ENCODE results near the gene NCDN.

NCDN gene

DNA sequence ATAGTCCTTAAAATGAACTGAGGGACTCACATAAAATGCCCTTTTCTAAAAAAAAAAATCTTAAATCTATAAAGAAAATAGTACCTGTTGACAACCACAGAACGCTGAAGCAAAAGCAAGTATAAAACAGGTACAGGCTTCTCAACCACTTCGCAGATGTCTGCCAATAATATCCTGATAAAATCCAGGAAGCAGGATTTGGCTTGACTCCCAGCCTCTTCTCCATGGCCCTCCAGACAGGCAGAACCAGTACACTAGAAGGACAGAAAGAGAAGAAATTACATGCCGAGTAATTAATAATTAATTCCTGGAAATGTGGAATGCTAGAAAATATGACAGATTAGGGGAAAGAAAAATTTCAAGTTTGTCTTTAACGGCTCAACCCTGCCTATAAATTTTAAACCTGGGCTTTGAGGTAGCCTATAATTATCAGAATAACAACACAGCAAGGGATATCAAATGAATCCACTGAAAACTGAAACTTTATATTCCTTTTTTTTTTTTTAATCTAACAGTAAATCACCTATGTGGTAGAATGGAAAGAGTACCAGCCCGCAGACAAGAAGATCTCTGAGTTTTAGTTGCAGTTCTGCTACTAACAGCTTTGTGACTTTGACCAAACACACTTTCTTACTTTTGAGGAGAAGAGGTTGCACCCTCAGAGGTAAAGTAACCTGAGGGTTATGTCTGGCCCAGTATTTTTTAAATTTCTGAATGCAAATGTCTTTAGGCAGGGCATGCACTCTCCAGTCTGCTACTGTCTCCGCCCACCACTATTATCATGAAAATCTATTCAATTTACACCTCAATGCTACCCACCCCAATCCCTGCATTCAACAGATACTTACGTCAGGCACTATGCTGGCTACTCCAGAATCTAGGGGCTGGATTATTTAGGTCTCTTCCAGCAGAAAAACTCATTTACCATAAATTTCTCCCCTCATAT lies 3.1 kb upstream of the NCDN start:
- in situ Hi-C loops (cut with HindIII; ENCODE audit: low sequenced_read_pairs), result no loop called here

DNA sequence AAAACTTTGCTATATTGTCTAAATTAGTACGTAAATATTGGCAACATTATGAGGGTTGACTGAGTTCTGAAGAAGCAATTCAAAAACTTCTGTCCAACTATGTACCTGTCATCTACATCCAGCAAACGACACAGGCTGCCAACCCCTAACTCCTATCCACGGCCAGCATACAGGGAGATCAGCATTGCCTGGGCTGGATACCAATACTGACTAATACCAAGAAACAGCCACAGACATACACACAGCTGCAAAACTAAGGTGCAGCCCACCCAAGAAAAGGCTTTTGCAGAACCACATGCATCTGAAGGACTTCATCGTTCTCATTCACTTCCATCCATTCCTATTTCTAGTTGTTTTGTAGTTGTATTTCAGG lies 2.4 kb upstream of the NCDN start:
- in situ Hi-C loops (cut with HindIII; ENCODE audit: low sequenced_read_pairs), result no loop called here

DNA sequence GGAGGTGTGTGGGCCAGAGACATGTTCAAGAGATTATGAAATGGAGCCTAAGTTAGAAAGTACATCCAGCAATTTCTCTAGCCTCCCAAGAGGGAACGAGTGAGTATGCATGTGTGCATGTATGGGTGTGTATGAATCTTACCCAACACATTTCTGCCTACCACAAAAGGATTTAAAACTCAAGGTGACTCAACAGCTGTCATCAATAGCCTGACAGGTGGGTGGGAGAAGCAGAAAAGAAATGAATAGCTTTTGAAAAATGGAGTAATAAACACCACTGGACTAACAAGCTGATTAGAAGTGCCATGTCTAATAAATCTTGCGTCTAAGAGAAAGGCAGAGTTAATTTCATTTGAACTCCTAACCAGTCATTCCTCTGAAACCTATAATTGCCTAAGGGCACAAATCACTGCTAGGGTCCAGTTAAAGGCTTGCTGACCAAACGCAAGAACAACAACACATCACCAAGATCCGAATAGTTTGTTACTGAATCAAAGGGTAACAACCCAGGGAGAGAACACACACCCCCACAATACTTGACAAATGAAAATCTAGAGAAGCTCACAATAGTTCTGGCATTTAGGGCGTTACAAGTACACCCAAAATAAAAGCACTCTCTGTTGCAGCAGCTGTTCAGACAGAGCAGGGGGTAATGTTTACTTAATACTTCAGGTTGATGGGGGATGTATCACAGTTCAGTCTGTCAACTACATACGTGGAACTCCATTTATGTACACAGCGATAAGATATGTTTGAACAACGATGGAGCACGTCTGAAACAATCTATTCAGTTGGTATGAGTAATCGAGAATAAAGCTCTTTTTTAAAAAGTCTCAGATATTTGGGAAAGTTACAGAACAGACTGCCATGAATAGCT lies 1.8 kb upstream of the NCDN start:
- in situ Hi-C loops (cut with HindIII; ENCODE audit: low sequenced_read_pairs), result no loop called here

DNA sequence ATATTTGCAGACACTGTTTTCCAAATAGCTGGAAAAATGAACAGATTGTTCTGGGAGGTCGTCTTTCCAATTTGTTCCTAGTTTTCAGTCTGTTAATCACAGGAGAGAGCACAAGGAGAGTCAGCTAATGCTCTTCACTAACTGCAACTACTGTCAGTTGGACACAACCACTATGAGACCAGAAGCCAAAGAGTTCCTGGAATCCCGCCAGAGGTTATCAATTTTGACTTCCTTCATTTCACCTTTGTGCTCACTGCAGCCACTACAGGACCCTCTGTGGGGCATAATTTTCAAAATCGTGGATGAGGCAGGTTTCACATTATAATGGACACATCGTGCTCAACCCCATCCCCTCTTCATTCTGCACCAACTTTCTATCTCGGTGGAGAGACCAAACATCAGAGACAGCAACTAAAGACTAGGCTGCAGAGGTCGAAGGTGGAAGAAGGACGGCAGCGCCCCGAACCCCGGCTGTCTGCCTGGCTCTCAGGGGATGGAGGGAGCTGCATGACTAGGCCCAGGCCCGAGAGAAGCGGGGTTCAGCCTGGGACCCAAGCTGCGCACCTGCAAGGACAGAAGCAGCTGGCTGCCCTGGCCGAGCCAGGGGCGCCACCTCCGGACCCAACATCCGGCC lies 998 bp upstream of the NCDN start:
- in situ Hi-C loops (cut with HindIII; ENCODE audit: low sequenced_read_pairs), result no loop called here

DNA sequence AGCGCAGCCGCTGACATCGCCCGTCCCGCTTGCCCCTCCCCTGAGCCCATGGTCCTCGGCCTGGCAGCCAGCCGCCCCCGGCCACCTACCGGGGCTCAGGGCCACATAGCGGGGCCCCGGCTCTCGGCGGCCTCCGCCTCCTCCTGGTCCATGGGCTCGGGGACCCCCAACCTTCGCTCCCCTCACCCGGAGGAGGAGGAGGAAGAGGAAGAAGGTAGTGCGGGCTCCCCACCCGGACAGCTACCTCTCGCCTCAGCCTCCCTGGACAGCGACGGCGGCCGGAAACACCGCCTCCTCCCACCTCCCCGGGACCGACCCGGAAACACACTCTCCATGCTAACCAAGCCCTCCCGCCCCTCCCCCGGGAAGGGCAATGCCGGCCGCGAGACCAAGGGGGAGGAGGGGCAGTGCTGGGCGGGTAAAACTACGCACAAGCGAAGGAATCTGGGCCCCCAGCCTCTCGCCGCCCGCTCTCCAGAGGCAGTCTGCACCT lies 435 bp upstream of the NCDN start, which contains the start of gene KIAA0319L:
KIAA0319L (minus strand) TSS at position 286 of the 493 bp plus-strand sequence. CDS start 2,912 bp downstream, outside the sequence.
- in situ Hi-C loops (cut with HindIII; ENCODE audit: low sequenced_read_pairs), result no loop called here

DNA sequence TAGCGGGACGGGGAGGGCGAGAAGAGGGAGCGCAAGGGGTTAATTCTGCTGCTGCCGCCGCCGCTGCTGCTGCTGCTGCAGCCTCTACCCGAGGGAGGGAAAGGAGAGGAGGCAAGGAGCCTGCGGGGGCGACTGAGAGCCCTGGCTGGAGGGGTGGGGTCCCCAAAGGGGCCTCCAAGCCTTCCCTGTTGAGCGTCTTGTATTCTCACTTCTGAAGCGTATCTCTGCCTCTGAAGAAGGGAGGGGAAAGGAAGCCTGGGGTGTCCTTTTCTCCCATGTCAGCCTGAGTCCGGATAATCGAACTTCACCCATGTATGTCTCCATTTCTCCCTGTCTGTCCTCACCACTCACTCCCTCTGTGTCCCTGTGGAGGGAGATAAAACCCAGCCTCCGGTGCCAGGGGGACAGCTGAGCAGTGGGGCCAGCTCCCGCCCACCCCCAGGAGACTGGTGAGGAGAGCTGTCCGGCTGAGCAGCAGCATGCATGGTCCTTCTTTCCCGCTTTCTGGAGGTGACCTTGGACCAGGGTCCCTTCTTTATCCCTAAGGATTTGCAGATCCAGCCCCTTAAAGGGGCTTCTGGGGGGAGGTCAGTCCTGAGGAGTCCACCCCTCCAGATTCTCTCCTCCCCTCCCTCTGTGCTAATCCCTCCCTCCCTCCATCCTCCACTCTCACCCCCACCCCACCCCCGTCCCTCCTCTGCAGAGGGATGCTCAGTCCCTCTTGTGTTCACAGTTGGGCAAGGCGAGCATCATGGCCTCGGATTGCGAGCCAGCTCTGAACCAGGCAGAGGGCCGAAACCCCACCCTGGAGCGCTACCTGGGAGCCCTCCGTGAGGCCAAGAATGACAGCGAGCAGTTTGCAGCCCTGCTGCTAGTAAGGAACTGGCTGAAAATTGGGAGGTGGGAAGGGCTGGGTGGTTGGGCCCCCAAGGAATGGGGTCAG lies 1.0 kb downstream of the NCDN start:
- in situ Hi-C loops (cut with HindIII; ENCODE audit: low sequenced_read_pairs), result no loop called here

DNA sequence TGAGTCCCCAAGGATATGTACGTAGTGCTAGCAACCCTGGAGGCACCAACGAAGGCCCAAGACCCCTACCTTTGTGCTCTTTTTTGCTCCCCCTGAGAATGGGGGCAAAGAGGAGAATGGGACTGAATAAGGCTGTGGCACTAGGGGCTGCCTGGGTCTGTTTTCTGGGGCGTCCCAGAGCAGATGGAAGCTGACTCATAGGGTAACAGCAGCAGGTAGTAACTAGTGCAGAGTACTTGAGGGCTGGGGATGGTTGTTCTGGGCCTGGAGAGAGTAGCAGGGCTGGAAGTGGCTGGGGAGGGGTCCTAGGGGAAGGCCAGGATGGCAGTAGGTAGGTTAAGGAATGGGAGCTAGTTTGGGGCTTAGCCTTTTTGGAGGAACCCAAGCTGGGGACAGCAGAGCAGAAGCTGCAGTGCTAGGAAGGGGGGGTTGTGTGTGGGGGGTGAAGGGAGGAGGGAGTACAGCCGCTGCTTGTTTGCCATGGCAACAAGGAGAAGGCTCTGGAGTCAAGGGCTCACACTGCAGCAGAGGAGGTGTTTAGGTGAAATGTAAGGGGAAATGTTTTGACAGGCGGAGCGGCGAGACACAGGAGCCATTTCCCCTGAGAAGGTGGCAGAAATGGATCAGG lies 1.8 kb downstream of the NCDN start:
- in situ Hi-C loops (cut with HindIII; ENCODE audit: low sequenced_read_pairs), result no loop called here

DNA sequence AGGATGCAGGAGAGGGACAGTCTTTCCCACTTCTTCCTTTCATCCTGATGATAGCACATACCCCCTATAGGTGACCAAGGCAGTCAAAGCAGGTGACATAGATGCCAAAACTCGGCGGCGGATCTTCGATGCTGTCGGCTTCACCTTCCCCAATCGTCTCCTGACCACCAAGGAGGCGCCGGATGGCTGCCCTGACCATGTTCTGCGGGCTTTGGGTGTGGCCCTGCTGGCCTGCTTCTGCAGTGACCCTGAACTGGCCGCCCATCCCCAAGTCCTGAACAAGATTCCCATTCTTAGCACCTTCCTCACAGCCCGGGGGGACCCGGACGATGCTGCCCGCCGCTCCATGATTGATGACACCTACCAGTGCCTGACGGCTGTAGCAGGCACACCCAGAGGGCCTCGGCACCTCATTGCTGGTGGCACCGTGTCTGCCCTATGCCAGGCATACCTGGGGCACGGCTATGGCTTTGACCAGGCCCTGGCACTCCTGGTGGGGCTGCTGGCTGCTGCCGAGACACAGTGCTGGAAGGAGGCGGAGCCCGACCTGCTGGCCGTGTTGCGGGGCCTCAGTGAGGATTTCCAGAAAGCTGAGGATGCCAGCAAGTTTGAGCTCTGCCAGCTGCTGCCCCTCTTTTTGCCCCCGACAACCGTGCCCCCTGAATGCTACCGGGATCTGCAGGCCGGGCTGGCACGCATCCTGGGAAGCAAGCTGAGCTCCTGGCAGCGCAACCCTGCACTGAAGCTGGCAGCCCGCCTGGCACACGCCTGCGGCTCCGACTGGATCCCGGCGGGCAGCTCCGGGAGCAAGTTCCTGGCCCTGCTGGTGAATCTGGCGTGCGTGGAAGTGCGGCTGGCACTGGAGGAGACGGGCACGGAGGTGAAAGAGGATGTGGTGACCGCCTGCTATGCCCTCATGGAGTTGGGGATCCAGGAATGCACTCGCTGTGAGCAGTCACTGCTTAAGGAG lies 2.9 kb downstream of the NCDN start:
- in situ Hi-C loops (cut with HindIII; ENCODE audit: low sequenced_read_pairs), result no loop called here

DNA sequence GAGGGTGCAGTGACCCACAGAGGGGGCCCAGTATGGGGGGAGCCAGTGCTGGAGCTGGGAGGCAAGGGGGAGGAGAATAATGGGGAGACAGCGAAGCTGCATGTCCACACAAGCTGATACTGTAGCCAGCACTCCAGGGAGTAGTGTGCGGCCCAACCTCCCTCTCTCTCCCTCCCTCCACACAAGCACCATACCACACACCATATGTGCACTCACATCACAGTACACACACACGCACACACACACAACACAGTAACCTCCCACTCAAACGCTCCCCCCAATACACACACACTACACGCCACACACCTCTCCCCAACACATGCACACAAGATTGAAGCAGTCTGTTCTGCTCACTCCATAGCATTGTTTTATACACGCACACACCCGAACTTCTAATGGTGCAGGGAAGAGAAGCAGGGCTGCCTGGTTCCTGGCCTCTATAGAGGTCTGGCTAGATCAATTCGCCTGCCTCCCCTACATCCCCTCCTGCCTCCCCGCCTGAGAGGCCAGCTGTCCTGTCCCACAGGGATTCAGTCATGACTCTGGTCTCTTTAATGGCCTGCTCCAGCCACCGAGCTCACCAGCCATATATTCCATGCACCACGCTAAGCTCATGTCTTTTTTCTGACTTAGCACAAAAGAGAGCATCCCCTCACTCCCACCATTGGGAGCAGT lies 3.8 kb downstream of the NCDN start:
- in situ Hi-C loops (cut with HindIII; ENCODE audit: low sequenced_read_pairs), result no loop called here

DNA sequence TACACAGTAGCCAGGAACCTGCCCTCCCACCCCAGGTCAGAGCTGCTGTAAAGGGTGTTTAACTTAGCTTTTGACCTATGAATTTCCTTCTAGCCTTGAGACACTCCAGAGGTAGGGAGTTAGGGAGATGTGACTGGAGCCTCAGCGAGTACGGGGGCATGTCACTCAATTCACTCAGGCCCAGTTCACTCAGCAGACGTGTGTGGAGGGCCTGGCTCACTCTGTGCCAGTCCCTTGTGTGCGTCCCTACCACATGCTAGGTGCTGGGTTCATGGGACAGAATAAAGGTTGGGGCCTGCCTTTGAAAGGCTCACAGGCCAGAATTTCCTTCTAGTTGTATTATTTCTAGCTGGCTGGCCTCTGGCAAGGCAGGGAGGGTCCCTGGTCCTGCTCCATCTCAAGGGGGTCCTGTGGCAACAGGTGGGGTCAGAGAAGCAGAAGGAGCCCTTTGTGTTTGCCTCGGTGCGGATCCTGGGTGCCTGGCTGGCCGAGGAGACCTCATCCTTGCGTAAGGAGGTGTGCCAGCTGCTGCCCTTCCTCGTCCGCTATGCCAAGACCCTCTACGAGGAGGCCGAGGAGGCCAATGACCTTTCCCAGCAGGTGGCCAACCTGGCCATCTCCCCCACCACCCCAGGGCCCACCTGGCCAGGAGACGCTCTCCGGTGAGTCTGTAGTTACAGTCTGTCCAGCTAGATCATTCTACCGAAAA lies 4.5 kb downstream of the NCDN start:
- in situ Hi-C loops (cut with HindIII; ENCODE audit: low sequenced_read_pairs), result no loop called here

DNA sequence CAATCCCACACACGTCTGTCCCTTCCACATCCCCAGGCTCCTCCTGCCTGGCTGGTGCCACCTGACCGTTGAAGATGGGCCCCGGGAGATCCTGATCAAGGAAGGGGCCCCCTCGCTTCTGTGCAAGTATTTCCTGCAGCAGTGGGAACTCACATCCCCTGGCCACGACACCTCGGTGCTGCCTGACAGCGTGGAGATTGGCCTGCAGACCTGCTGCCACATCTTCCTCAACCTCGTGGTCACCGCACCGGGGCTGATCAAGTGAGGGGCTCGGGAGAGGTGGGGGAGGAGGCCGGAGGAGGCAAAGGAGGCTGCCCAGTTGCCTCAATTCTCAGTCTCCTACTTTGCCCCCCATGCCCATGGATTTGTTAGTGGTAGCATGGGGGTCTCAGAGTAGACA lies 5.6 kb downstream of the NCDN start:
- in situ Hi-C loops (cut with HindIII; ENCODE audit: low sequenced_read_pairs), result no loop called here

DNA sequence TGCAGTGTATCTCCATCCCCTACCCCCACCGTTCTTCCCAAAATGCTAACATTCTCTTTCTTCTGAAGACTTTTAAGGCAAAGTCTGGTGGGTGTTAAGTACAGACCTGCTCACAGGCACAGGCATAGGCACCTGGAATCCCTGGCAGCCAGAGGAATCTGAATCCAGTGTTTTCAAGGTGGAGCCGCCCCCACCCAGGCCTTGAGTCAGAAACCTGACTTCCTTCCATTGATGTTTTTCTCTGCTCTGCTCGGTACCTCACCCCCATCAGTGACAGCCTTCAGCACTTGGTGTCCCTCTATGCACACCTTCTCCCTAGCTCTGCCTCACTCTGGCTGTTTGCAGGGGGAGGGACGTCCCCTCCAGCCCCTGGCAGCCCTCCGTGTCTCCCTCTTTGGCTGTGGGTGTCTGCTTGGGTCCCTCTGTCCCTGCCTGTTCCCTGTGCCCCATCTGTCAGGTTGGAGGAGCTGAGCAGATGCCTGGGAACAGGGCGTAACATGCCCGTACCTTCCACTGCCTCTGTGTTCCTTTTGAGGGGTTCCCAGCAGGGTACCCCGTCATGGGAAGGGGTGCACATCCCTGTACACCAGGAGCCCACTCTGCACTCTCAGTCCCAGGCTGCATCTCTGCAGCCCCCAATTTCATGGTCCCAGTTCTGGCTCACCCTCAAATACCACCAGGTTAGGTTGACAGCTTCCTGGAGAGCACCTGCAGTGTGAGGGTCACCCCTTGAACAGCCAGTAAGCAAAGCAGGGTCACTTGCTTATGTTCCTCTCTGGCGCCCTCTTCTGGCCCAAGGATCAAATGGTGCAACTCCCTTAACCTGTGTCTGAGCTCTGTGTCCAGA lies 6.7 kb downstream of the NCDN start:
- in situ Hi-C loops (cut with HindIII; ENCODE audit: low sequenced_read_pairs), result no loop called here

DNA sequence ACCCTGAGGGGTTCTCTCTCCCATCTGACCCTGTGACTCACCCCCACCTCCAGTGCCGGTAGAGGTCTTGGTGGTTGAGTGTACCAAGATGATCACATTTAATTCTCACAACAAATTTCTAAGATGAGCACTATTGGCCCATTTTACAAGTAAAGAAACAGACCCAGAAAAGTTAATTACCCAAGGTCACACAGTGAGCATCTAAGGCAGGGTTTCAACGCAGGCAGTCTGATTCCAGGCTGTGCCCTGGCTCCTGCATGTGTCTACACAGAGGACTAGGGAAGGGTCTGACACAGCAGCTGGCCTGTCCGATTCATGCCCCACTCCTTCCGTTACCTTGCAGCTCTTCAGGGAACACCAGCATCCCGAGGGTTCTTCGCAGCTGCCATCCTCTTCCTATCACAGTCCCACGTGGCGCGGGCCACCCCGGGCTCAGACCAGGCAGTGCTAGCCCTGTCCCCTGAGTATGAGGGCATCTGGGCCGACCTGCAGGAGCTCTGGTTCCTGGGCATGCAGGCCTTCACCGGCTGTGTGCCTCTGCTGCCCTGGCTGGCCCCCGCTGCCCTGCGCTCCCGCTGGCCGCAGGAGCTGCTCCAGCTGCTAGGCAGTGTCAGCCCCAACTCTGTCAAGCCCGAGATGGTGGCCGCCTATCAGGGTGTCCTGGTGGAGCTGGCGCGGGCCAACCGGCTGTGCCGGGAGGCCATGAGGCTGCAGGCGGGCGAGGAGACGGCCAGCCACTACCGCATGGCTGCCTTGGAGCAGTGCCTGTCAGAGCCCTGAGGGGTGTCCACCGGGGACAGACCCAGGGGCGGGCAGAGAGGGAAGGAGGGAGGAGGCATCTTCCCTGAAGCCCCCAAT lies 7.5 kb downstream of the NCDN start:
- in situ Hi-C loops (cut with HindIII; ENCODE audit: low sequenced_read_pairs), result loop anchor here (5.0 kb wide), 1 partner anchor 162 kb away; no protein-coding TSS in a partner anchor

DNA sequence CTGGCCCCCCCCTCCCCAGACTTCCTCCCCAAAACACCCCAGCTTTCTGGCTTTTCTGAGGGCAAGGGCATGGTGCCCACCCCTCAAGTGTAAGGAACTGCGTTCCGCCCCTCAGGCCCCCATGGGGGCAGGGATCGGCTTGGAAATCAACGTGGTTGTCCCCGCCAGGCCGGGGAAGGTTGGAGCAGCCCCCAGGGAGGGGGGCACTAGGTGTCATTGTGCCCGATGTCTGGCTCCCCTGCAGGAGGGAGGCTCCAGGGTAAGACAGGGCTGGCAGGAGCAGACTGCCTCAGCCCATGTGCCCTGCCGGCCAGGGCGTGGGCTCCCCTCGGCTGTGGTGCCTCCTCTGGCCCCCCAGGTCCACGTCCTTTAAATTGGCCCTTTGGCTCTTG lies 8.1 kb downstream of the NCDN start:
- in situ Hi-C loops (cut with HindIII; ENCODE audit: low sequenced_read_pairs), result loop anchor here (5.0 kb wide), 1 partner anchor 162 kb away; no protein-coding TSS in a partner anchor

DNA sequence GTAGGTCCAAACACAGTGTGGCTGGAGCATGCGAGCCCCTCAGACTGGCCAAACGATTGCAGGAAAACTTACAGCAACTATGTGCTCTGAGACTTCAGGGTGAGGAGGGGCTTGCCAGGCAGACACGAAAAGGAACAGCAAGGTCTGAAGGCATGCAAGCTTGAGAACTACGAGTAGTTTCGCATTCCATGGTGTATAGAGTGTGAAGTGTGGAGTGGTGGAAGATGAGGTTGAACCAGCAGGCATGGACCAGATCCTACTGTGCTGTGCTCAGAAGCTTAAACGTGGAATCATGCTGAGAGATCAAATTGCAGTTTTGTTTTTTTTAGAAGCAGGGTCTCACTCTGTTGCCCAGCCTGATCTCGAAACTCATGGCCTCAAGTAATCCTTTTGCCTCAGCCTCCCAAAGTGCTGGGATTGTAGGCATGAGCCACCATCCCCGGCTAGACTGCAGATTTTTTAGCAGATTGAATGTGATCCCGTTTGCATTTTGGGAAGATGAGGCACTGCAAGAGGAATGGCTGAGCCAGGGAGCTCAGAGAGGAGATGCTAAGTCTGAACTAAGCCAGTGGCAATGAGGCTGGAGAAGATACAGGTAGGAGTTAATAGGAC lies 10.5 kb downstream of the NCDN start:
- in situ Hi-C loops (cut with HindIII; ENCODE audit: low sequenced_read_pairs), result loop anchor here (5.0 kb wide), 1 partner anchor 159 kb away; no protein-coding TSS in a partner anchor

Data from endothelial cell of hepatic sinusoid (primary cell).